Measurements from ENCODE around the gene COMMD6.

Gene COMMD6

DNA sequence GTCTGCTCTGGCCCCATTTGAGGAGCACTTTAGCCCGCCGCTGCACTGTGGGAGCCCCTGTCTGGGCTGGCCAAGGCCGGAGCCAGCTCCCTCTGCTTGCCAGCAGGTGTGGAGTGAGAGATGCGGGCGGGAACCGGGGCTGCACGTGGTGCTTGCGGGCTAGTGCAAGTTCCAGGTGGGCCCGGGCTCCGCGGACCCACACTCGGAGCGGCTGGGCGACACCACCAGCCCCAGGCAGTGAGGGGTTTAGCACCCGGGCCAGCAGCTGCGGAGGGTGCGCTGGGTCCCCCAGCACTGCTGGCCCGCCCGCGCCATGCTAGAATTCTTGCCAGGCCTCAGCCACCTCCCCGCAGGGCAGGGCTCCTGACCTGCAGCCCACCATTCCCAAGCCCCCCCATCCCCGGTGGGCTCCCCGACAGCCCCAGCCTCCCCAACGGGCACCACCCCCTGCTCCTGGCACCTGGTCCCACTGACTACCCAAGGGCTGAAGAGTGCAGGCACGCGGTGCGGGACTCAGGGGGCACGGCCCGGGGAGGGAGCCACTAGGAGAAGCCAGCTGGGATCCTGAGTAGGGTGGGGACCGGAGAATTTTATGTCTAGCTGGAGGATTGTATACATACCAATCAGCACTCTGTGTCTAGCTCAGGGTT is 19.1 kb downstream of the COMMD6 start:
- DNase-seq = no peak

DNA sequence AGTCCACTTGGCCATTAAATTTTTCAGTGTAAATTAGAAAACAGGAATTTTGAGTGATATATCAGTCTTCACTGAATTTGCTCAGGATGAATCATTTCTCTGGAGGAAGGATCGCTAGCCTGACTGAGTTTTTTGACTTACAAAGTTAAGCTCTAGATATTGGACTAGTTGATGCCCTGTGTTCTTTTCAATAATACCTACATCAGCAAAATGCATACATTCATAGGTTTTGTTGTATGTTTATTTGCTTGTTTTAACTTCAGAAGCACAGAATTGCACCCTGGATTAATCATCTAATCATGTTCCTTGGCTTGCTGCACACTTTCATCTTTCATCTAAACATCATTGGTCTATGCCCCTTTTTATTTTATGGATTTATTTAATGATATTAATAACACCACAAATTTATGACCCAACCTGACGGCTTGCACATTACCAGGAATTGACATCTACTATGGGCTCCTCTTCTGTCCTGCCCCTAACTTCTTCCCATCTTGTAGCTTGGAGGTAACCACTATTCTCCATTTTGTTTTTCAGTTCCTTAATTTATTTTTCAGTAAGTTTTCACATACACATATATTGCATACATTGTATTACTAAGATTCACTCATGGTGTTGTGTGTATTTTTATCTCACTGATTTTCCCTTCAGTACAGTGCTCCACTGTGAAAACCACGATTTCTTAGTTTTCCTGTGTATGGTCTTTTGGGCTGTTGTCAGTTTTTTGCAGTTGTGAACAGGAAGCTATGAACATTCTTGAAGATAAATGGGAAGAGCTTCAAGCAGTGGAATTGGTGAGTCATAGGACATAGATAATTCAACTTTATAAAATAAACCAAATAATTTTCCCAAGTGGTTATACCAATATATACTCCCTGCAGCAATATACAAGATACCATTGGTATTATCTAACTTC is 23.3 kb downstream of the COMMD6 start:
- DNase-seq = peak; percentile 55

DNA sequence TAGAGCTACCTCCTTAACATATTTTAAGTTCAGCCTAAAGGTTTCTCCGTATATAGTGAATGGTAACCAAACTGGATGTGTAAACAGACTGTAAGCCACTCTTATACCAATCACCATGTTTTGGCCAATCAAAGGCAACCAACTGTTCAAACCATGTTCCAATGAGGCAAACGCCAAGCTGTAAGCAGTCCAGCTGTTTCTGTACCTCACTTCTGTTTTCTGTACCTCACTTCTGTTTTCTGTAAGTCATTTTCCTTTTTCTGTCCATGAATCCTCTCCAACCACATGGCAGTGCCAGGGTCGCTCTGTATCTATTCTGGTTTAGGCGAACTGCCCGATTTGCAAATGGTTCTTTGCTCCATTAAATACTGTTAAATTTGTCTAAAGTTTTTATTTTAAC is 24.4 kb downstream of the COMMD6 start:
- no peak for DNase-seq

DNA sequence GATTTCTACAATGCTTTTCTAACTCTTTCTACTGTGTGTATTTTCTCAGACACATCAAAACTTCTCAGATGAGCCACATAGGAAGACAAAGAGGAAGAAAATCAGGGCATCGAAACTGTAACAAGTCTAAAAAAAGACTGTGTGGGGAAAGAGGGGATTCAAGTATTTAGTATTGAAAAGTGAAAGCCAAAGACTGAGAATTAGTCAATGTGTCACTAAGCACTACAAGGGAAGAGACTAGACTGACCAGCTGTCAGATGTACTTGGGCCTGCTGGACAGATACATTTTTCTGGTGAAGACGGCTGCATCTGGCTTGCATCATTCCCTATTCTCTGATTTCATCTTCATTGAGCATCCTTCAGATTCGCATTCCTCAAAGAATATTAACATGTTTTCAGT is 25.4 kb downstream of the COMMD6 start:
- DNase-seq = no peak

DNA sequence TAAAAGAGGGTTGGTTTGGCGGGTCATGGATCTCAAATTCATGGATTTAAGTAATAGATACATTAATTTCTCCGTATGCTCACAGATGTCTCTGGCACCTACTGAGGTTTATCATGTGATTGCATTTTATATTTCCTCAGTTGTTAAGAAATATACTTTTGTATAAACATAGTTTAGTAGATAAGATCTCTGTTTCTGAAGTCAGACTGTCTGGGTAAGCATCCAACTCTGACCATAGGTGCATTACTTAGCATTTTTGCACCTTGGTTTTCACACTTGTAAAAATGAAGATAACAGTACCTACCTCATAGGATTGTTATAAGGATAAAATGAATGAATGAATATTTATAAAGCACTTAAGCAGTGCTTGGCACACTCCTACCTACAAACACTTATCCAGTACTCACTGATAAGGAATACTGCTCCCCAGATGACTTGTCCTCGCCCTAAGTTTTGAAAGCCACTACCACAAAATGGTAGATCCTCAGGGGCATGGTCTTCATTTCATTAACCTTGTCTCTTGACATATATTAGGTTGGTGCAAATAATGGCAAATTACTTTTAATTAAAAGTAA is 26.5 kb downstream of the COMMD6 start:
- peak; percentile 43 for DNase-seq

DNA sequence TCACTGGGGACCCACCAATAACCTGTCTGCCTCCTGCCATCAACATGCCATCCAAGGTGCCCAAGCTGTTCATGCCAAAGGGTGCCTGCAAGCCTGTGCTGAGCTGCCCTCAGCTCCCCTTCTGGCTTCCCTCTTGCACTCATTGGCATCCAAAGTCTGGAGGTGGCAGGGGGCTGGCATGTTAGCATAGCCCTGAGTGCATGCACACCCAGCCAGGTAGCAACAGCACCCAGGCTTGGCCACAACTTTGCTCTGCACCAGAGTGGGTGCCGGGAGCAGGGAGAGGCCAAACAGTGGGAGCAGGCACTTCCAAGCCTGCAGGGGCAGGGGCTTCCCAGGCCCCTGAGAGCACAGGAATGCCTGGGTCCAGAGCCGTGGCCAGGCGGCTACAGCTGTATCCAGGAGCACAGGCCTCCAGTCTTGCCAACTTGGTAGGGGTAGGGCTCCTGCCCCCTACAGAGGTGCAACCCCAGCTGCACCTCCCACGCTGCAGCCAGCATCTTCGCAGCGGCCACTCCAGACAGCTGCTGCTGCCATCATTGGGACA is 29.6 kb downstream of the COMMD6 start:
- DNase-seq = no peak

DNA sequence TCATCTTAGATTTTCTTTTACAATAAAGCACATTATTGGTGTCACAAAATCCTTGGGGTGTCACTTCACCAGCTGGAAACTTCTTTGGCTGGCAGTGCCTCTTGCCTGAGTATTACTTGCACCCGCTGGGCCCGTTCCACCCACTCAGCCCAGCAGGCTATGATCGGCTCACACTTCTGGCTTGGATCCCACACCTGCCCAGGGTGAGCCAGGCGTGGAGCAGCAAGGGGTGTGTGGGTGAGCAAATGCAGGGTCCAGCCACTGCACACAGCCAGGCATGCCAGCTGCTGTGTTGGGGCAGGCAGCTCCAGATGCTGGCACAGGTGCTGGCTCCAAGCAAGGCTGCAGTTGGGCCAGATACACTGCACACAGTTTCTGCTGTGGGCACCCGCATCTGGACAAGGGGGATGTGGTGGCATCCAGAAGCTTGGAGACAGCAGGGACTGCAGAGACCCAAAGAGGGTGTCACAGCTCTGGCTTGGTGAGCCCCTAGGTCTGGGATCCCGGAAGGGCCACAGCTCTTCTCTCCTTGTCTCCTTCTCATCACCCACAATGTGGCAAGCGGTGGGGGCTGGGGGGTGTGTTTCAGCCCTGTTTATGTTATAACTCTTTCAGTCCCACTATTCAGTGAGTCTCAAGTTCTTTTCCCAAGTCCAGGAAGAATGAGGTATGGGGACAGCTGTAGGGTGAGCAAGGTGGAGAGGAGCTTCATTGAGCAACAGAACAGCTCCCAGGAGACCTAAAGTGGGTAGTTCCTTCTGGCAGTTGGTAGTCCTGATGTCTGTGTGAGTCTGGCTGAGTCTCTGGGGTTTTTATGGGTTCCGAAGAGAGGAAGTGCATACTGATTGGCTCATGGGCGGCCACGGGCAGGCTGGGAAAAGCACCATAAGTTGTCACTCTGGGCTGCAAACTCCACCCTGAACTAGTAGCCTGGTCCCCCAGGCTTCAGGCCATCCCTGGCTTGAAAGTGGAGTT is 30.3 kb downstream of the COMMD6 start:
- DNase-seq = peak; percentile 94

DNA sequence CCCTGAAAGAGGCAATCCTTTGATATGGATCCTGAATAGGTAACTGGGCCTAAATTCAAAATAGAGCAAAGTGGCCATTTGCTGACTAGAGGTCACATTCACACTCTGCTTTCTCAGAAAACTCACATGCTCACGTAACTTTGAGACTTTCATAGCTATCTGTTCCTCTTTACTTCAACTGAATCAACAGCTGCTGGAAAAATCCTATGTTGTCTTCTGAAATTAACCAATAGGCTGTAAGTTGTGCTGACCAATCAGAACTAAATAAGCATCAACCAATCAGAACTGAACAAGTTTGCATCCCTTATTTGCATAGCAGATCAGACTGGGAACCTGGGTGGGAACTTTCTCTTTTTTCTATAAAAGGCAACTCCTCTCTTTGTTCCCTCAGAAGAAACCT is 31.6 kb downstream of the COMMD6 start:
- peak; percentile 92 for DNase-seq

DNA sequence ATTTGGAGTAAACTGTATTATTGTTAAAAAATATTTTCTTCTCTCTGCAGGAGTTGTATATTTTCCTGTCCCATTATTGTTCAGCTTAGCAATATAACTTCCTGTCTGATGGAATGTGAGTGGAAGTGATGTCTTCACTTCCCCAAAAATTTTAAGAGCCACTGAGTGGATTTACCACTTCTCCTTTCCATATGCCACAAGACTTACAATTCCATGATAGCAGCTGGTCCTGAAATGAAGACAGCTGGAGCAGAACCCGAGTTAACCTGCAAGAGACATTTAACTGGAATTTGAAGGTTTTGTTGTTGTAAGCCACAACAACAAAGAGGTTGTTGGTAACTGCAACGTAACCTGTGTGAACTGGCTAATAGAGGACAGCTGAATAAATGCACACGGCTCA is 32.3 kb downstream of the COMMD6 start:
- DNase-seq = peak; percentile 99

DNA sequence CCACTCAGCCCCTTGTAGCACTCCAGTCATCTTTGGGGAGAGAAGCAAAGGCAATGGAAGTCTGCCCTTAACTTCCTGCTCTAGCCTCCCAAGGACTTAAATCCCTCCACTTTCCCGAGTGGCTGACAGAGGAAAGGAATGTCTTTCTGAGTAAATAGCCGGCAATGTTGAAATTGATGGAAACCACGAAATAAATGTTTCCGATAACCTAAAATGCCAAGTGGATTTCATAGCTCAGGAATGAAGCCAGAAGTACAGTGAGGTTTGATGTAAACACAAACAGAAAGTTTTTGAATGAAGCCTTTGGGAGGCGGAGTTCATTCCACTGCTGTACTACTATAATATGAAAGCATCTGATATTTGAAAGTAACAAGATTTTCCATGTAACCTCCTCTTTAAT is 41.7 kb downstream of the COMMD6 start:
- DNase-seq = no peak

DNA sequence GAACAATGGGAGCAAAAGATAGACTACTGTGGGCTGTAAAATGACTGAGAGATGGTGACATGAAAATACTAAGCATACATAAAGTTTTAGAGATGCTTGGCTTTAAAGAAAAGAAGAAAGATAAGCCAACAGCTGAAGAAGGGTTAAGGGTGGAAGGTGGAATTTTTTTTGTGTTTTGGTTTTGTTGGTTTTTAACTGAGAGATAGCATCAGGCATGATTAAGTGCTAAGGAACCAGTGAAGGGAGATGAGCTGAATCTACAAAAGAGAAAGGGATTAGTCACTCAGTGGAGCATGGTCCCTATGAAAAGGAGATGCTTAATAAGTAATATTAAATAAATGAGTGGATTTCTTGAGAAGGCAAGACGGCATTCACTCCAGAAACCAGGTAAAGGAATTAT is 43.1 kb downstream of the COMMD6 start:
- DNase-seq = no peak

DNA sequence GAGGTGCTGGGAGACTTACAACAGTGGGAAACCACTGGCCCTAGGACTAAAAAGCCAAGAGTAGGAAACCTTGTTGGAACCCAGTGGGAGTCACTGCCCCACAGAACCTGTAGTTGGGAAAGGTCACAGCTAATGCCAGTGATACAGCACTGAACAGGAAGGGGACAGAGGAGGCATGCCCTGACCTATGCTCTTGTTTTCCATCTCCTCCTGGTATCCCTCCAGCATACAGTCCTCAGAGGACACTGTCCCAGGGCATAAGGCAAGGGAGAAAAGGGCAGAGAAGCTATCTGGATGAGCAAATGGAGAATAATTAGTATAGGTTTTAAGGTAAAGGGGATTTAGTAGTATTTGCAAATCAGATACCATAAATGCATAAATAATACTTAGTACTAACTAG is 44.5 kb downstream of the COMMD6 start:
- DNase-seq = no peak

DNA sequence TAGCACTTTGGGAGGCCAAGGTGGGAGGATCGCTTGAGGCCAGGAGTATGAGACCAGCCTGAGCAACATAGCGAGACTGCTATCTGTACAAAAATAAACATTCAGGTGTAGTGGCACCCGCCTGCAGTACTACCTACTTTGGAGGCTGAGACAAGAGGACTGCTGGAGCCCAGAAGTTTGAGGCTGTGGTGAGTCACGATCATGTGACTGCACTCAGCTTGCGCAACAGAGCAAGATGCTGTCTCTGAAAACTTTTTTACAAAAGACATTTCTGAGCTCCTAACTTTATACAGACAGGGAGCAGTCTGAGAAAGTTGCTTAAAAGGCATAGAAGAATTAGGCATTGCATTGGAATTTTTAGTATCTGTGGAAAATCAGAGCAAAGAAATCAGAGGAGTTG is 45.3 kb downstream of the COMMD6 start:
- no peak for DNase-seq

DNA sequence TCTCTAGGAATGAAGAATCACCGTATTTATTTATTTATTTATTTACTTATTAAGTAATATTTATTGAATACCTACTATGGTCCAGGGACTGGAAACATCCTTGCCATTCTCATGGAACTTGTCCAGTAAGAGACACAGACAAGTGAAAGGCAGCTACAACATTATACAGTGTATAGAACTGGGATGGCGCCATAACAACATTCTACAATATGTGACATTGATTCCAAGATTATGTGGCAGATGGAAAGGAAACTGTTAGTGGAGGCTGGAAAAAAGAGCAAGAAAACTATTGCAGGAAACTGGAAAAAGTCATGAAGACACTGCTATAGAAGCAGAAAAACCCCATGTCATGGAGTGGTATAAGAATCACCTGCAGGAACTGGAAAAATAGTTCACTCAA is 46.3 kb downstream of the COMMD6 start:
- no peak for DNase-seq

DNA sequence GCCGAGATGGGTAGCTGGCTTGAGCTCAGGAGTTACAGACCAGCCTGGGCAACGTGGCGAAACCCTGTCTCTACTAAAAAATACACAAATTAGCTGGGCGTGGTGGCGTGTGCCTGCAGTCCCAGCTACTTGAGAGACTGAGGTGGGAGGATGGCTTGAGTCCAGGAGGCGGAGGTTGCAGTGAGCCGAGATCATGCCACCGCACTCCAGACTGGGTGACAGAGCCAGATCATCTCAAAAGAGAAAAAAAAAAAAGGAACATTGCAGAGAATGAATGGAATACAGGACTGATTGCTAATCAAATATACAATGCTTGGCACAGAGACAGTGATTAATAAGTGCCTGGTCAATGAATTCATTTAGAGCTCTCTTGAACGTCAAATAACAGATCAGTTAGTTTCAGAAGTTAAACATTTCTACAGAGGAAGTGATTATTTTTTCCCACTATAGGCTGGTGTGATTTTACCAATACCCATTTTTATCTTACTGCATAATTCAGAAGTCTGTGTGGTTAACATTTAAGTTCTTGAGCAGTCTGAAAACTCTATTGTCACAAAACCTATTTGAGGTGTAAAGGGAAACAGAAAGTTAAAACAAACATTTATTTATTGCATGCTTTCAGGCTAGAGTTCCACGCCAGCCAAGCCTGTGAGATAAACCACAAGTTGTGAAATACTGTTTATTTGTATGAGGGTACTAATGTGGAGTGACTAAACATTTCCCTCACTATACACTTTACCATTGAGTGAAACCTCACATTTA is 48.0 kb downstream of the COMMD6 start:
- DNase-seq = peak; percentile 29

DNA sequence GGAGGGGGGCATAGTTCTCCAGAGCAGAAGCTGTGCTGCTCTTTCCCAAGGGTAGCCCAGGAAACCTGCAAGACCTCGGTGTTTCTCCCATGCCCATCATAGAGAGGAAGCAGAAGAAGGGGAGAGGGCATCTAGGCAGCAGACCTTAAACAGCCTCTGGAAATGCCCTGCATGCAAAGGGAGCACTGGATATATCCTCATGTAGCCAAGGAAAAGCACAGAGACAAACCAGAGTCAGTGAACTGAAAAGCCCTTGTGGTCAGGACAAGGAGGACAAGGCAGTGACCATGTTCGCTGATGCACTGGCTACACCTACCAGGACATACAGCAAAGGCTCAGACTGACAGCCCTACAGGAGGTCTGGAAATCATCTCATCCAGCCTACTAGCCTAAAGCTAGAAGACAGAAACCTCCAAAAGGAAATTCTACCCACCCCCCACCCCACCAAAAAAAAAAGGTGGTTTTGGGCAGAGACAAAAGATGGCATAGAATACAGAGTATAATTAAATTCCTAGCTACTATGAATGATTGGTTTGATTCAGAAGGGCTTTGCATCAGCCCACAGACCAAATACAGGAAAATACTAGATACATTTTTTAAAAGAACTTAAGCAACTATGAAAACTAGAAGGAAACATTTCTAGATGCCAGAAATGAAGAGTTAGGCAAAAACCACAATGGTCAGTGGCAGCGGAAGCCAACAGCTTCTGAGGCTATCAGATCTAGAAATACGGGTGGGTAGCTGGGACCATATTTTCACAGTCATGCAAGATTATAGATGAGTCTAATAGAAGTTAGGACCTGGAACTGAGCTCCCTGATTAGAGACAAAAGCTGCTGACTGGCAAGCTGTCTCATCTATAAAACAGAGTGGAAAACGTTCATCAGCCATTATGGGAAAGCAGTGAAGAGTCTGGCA is 51.2 kb downstream of the COMMD6 start:
- DNase-seq = peak; percentile 72

DNA sequence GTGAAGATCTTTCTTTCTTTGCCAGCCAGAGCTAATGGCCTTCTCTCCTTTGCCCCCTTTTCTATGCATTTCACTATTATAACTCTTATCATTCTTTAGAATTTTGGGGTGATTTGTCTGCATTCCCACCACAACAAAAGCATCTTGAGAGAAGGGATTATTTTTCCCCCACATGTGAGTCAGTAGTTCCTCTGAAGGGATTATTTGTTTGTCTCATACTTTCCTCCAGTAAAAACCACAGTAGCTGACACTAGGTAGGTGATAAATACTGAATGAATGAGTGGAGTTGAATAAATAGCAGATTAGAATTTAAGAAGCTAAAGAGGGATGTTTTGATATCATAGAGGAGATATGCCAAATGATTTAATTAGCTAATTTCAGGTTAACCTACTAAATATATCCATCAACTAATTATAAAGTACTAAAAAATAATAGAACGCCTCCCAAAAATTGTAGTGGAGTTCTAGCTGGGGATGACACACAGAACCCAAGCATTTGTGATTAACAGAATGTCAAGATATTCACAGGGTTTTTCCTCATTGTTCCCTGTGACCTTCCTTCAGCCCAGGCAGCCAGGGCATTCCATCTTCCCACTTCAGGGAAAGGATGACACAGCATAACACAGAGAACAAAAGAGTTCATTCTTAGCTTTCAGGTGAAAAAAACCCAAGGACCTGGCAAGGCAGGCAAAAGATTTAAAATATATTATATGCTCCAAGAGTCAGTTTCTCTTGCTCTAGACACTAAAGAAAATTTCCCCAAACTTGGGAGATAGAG is 52.2 kb downstream of the COMMD6 start:
- DNase-seq = no peak

DNA sequence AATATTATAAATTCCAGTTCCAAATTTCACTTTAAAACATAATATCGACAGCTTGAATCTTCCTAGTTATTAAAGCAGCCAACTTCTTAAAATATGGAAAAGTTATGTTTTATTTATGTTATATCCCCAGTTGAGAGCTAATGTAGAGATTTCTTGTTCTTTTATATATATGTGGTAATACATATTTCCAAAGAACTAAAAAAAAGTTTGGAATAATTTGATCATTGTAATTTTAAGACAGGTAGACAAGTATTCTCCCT is 54.9 kb downstream of the COMMD6 start:
- DNase-seq = no peak

DNA sequence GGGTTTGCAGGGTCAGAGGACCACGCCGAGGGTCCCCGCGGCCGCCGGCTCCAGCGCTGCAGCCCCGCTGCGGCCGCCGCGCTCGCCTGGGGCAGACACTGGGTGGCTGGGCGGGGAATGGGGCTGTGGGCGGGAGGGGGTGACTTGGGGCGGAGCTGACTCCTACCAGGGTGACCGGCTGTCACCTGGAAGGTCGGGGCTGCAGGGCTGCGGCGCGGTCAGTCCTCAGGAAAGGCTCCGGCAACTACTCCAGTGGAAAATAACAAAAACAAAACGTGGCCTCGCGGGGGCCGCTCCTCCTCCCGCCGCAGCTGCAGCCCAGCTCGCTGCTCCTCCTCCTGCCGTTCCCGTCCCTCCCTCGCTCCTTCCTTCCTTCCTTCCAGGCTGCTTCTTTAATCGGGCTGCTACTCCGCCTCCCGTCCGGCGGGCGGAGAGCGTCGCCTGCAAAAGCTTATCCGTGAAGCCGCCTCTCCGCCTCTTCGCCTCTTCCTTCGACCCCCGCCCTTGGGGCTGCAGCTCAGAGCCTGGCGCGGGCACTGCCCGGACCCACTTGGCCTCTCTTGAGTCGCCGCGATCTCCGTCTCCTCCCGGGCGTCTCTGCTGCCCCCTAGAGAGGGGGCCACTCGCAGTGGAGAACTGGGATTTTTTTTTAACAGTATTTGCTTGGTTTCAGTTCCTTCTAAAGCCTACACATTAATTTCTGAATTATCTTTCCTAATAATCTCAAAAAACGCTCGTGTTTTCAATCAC is 55.4 kb downstream of the COMMD6 start, which contains the start of gene TBC1D4:
TSS of gene TBC1D4 (minus strand) at position 100 of the 750 bp plus-strand sequence. CDS start 402 bp downstream, outside the sequence.
- peak; percentile 98 for DNase-seq
